GM18502 (cell line): ENCODE measurements around the gene TMEM107.

Experiments
- ATAC-seq: cut with Tn5 transposase; IDR thresholded peaks from one replicate; pipeline ENCODE4 v1.9.1; 2021; ENCODE audit warnings: mild to moderate bottlenecking; ENCODE audit not compliant: unreplicated experiment, poor library complexity

TMEM107 gene

GRCh38 chr17:8140065-8141029 is 35.8 kb downstream of the TMEM107 start:
- ATAC-seq = no peak

- peak; percentile 83 for ATAC-seq
These were observed 37.4 kb downstream of the TMEM107 start for GRCh38 chr17:8138672-8139371.

- ATAC-seq = no peak
These were observed 37.9 kb downstream of the TMEM107 start for GRCh38 chr17:8138374-8138671.

DNA sequence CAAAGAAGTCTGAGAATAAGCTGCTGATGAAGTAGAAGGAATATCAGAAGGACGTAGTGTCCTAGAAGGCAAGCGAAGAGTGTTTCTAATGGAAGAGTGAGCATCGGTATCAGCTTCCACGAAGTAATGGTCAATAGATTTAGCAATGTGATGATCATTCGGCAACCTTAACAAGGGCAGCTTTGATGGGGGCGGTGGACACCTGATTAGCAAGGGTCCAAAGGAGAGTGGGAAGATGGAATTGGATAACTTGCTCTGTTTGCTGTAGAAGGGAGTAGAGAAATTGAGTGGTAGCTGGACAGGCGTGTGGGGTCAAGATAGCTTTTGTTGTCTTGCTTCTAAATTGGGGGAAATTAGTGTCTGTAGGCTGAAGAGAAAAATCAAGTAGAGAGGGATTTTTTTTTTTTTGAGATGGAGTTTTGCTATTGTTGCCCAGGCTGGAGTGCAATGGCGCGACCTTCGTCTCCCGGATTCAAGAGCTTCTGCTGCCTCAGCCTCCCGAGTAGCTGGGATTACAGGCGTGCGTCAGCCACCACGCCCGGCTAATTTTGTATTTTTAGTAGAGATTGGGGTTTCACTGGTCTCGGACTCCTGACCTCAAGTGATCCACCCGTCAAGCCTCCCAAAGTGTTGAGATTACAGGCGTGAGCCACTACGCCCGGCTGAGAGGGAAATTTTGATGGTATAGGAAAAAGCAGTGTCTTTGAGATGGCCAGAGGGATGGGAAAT is 38.4 kb downstream of the TMEM107 start:
- ATAC-seq = no peak

DNA sequence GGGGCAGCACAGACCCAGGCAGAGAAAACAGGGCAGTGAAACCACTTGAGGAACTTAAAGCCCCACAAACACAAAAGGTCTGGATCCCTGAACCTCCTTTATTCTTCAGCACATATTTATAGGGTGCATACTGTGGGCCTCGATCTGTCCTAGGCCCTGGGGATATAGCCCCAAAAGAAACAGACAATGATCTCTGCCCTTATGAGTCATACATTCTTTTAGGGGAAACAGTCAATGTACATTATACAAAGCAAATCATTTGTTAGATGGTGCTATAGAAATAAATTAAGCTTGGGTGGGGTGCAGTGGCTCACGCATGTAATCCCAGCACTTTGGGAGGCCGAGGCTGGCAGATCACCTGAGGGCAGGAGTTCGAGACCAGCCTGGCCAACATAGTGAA is 42.2 kb downstream of the TMEM107 start:
- ATAC-seq = no peak

- ATAC-seq = no peak
These were observed 42.8 kb downstream of the TMEM107 start for GRCh38 chr17:8133399-8133798.

DNA sequence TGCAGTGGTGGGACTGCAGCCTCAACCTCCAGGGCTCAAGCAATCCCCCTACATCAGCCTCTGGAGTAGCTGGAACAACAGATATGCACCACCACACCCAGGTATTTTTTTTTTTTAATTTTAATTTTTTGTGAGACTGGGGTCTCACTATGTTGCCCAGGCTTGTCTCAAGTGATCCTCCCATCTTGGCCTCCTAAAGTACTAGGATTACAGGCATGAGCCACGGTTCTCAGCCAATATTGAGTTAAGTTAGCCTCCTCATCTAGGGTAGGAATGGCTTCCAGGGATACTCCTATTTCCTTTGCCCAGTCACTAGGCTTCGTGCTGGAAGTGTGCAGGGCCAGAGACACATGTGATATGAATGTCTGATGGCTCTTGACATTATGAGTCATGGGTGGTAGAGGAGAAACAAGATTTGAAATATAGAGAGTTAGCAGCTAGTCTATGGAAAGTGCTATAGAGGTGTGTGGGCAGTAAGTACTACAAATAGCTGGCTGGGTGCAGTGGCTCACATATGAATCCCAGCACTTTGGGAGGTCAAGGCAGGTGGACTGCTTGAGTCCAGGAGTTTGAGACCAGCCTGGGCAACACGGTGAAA is 44.2 kb downstream of the TMEM107 start:
- no peak for ATAC-seq

GRCh38 chr17:8128125-8128784 is 47.9 kb downstream of the TMEM107 start:
- no peak for ATAC-seq

- ATAC-seq = peak; percentile 37
These were observed 49.6 kb downstream of the TMEM107 start for GRCh38 chr17:8126491-8127066.

GRCh38 chr17:8125947-8126490 is 50.2 kb downstream of the TMEM107 start:
- peak; percentile 0 for ATAC-seq

DNA sequence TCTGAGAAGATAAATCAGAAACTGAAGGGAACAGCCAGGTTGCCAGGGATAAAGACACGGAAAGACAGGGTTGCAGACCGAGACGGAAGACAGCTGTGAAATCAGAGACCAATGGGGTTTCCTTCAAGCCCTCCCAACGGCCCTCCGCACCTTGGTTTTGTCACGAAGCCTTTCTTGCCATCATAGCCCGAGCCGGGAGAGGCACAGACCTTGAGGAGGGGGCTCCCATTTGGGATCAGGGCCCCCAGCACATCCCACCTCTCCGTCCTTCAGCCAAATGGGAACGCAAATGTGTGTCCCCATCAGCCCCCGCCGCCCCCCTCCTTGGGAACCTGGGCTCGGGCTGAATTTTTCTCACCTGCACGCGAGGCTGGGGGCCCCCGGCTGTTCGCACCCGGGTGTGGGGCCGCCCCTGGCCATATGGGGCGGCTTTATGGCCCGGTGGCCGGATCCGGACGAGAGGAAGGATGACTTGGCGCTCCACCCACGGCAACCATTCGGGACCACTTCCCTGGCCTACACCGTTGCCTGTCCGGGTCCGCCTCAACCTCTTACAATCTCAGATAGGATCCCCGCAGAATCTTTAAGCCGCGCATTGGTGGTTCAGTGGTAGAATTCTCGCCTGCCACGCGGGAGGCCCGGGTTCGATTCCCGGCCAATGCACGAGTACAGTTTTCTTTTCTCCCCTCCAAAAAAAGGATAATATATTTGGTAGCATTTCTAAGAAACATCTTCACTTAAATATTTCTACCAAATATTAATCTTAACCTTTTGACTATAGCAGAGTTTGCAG is 50.8 kb downstream of the TMEM107 start:
- no peak for ATAC-seq

DNA sequence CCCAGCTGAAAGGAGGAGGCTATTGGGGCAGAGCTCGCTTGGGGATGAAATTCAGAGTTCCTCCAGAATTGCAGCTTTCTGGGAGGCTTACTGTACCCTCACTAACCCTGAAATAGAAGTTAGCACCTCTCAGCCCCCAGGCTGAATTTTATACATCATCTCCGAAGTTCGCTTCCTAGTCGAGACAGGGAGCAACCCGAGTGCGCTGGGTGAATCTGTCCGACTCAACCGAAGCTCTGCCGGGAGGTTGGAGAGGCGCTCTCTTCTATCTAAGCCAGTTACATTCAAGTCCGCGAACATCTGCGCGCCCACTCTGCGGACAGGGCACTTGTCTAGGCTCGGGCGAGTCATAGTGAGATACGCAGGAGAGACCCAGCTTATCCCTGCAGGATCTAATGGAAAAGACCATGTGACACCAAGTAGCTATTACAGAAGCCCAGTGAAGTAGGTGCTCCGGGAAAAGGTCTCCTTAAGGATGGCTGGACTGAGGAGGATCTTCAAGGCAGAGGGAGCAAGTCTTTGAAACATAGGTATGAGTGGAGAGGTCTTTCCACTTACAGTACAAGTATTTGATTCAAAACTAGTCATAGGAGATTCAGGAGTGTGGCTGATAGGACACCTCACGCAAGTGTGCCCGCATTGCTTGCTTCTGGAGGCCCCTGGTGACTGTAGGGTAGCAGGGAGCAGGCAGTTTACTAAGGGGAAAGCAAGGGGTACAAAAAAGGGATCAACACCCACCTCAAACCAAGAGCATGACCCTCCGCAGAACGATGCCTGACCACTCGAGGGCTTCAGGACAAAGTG is 51.6 kb downstream of the TMEM107 start:
- no peak for ATAC-seq

- no peak for ATAC-seq
These were observed 52.4 kb downstream of the TMEM107 start, which contains the start of gene HES7 for GRCh38 chr17:8123695-8124349. Gene HES7, minus strand, starts transcription at chr17:8124106. Its CDS starts 22 bp downstream, at chr17:8124084.

DNA sequence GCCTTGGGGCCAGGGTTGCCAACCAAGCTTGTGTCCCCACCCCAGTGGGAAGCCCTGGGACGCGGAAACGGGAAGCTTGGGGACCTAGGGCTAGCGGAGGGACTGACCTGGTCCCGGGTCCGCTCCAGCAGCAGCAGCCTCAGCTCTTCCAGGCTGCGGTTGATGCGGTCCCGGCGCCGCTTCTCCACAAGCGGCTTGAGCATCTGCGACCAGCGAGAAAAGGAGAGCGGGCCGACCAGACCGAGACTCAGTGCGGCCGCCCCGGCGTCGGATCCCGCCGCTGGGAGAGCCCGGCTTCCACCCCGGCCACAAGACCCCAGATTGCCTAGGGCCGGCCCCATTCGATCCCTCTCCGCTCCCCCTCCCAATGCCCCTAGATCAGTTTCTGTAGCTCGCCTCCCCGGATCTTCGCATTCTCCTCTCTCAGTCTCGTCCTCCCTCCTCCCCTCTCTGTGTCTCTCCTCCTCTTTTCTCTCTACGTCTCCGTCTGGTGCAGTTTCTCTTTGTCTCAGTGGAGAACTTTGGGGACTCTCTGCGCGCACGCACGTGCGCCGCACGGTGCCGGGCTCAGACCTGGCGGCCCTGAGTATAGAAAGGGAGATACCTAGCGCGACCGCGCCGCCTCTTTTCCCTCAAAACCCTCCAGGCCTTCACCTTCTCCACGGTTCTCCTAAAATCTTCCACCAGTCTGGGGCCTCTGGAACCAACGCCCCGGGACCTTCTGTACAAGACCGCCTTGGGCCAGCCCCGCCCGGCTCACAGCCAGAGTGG is 53.1 kb downstream of the TMEM107 start:
- no peak for ATAC-seq
